H9 (cell line): ENCODE data around the gene FARSA. TPM values are rescaled to one million over a fixed set of nuclear protein-coding genes. Genes with fewer than 3 reads are reported as not detected.
A peak's percentile ranks its signal among the peaks of the same experiment; 100 is the strongest.

ENCODE experiments used
- DNase-seq: peaks from one replicate; pipeline ENCODE4 v3.0.0-alpha.2; 2017
- H2AFZ ChIP-seq: one replicate; pipeline ENCODE4 v1.6.1; 2013; ENCODE audit warnings: mild to moderate bottlenecking, low read length, control low read depth, moderate library complexity
- H2AK5ac ChIP-seq: 2 replicates; pipeline ENCODE4 v1.6.1; 2013; ENCODE audit warnings: low read length, control low read depth, mixed read lengths; ENCODE audit not compliant: insufficient read length
- H2BK120ac ChIP-seq: one replicate; pipeline ENCODE4 v1.6.1; 2013; ENCODE audit warnings: low read depth, mild to moderate bottlenecking, low read length, control low read depth, inconsistent platforms; ENCODE audit not compliant: poor library complexity, severe bottlenecking
- H2BK12ac ChIP-seq: 2 replicates; pipeline ENCODE4 v1.6.1; 2013; ENCODE audit warnings: low read length, control low read depth, mixed read lengths, low read depth; ENCODE audit not compliant: insufficient read length
- H2BK15ac ChIP-seq: 2 replicates; pipeline ENCODE4 v1.6.1; 2013; ENCODE audit warnings: low read depth, low read length, control low read depth
- H2BK20ac ChIP-seq: one replicate; pipeline ENCODE4 v1.6.1; 2013; ENCODE audit warnings: low read depth, mild to moderate bottlenecking, low read length, control low read depth, inconsistent platforms; ENCODE audit not compliant: poor library complexity, severe bottlenecking
- H2BK5ac ChIP-seq: 2 replicates; pipeline ENCODE4 v1.6.1; 2013; ENCODE audit warnings: low read length, control low read depth, mixed read lengths; ENCODE audit not compliant: insufficient read length
- H3K14ac ChIP-seq: 2 replicates; pipeline ENCODE4 v1.6.1; 2013; ENCODE audit warnings: low read length, control low read depth; ENCODE audit not compliant: insufficient read depth
- H3K18ac ChIP-seq: 2 replicates; pipeline ENCODE4 v1.6.1; 2013; ENCODE audit warnings: low read depth, mild to moderate bottlenecking, mixed read lengths, low read length, control low read depth; ENCODE audit not compliant: insufficient read length
- H3K23ac ChIP-seq: 2 replicates; pipeline ENCODE4 v1.6.1; 2013; ENCODE audit warnings: low read length, control low read depth, mixed read lengths, low read depth; ENCODE audit not compliant: insufficient read length
- H3K23me2 ChIP-seq: 2 replicates; pipeline ENCODE4 v1.6.1; 2013; ENCODE audit warnings: low read depth, mild to moderate bottlenecking, mixed read lengths, low read length, control low read depth; ENCODE audit not compliant: insufficient read length, poor library complexity, severe bottlenecking
- H3K27ac ChIP-seq: 2 replicates; pipeline ENCODE4 v1.5.1; 2013; ENCODE audit warnings: low read length, control low read depth, mixed read lengths, low read depth; ENCODE audit not compliant: insufficient read length
- H3K27me3 ChIP-seq: 2 replicates; pipeline ENCODE4 v1.6.1; 2013; ENCODE audit warnings: low read length, control low read depth, inconsistent platforms; ENCODE audit not compliant: insufficient read depth
- H3K4ac ChIP-seq: 2 replicates; pipeline ENCODE4 v1.6.1; 2013; ENCODE audit warnings: low read depth, mild to moderate bottlenecking, control low read depth, inconsistent platforms, low read length, moderate library complexity
- H3K4me1 ChIP-seq: 2 replicates; pipeline ENCODE4 v1.6.1; 2013; ENCODE audit warnings: low read length, control low read depth, inconsistent platforms; ENCODE audit not compliant: insufficient read depth
- H3K4me2 ChIP-seq: 2 replicates; pipeline ENCODE4 v1.6.1; 2013; ENCODE audit warnings: low read length, control low read depth, mixed read lengths; ENCODE audit not compliant: insufficient read length, insufficient read depth
- H3K56ac ChIP-seq: 2 replicates; pipeline ENCODE4 v1.6.1; 2013; ENCODE audit warnings: low read depth, mild to moderate bottlenecking, mixed read lengths, low read length, control low read depth; ENCODE audit not compliant: insufficient read length
- H3K79me1 ChIP-seq: 2 replicates; pipeline ENCODE4 v1.6.1; 2013; ENCODE audit warnings: low read depth, mild to moderate bottlenecking, moderate library complexity, low read length, control low read depth, inconsistent platforms; ENCODE audit not compliant: insufficient read depth, poor library complexity, severe bottlenecking
- H3K79me2 ChIP-seq: 2 replicates; pipeline ENCODE4 v1.6.1; 2013; ENCODE audit warnings: low read length, control low read depth, inconsistent platforms; ENCODE audit not compliant: insufficient read depth
- H3K9ac ChIP-seq: 2 replicates; pipeline ENCODE4 v1.6.1; 2013; ENCODE audit warnings: low read length, control low read depth, mixed read lengths; ENCODE audit not compliant: insufficient read length; ENCODE audit errors: extremely low read depth
- H3K9me3 ChIP-seq: one replicate; pipeline ENCODE4 v1.6.1; 2013; ENCODE audit warnings: low read depth, low read length, inconsistent platforms; ENCODE audit not compliant: control insufficient read depth
- H3T11ph ChIP-seq: one replicate; pipeline ENCODE4 v1.6.1; 2013; ENCODE audit warnings: mild to moderate bottlenecking, low read length, control low read depth, inconsistent platforms
- H4K20me1 ChIP-seq: one replicate; pipeline ENCODE4 v1.6.1; 2013; ENCODE audit not compliant: control insufficient read depth, insufficient read length, insufficient read depth
- H4K5ac ChIP-seq: 2 replicates; pipeline ENCODE4 v1.6.1; 2013; ENCODE audit warnings: low read depth, mild to moderate bottlenecking, mixed read lengths, low read length, control low read depth; ENCODE audit not compliant: insufficient read length
- H4K8ac ChIP-seq: replicated peaks from 2 replicates; pipeline ENCODE4 v1.6.1; 2013; ENCODE audit warnings: low read length, control low read depth, mixed read lengths, low read depth; ENCODE audit not compliant: insufficient read length
- H4K91ac ChIP-seq: 2 replicates; pipeline ENCODE4 v1.6.1; 2013; ENCODE audit warnings: low read depth, mild to moderate bottlenecking, moderate library complexity, mixed read lengths, low read length, control low read depth; ENCODE audit not compliant: insufficient read length
- H3K27ac Mint-ChIP-seq, 3 experiments: 2 replicates in 2 of 3; 3 replicates in 1 of 3; pipeline ENCODE4 v1.8.0; 2020 to 2021; ENCODE audit warnings: mixed read lengths in 3 of 3, mild to moderate bottlenecking in 1 of 3, moderate library complexity in 1 of 3
- H3K27me3 Mint-ChIP-seq: 2 replicates; pipeline ENCODE4 v1.8.0; 2021; ENCODE audit warnings: low read depth, mild to moderate bottlenecking, moderate library complexity, mixed read lengths
- H3K36me3 Mint-ChIP-seq, 3 experiments: 2 replicates in 2 of 3; 3 replicates in 1 of 3; pipeline ENCODE4 v1.8.0; 2020 to 2021; ENCODE audit warnings: low read depth in 3 of 3, mixed read lengths in 3 of 3; ENCODE audit not compliant: insufficient read depth in 1 of 3
- H3K4me1 Mint-ChIP-seq, 2 experiments: 2 replicates each; pipeline ENCODE4 v1.8.0; 2020; ENCODE audit warnings: mixed read lengths in 2 of 2
- H3K4me3 Mint-ChIP-seq, 2 experiments: 2 replicates in 1 of 2; 3 replicates in 1 of 2; pipeline ENCODE4 v1.8.0; 2020 to 2021; ENCODE audit warnings: mild to moderate bottlenecking in 2 of 2, mixed read lengths in 2 of 2, moderate library complexity in 1 of 2
- H3K9me3 Mint-ChIP-seq, 2 experiments: 2 replicates in 1 of 2; 3 replicates in 1 of 2; pipeline ENCODE4 v1.8.0; 2020; ENCODE audit warnings: mild to moderate bottlenecking in 2 of 2, mixed read lengths in 2 of 2, moderate library complexity in 1 of 2
- CTCF ChIP-seq: fragments of 200-600 bp; sonication (generic); conservative IDR thresholded peaks from 3 replicates; pipeline ENCODE4 v1.8.0; 2021; ENCODE audit warnings: antibody characterized with exemption, mild to moderate bottlenecking
- WGBS: extraction: QIAGEN DNeasy Blood & Tissue Kit; methylation state at CpG from one replicate; pipeline ENCODE4 v1.1.7; 2013; ENCODE audit warnings: missing lambda C conversion rate, low lambda C conversion rate, mixed read lengths; ENCODE audit not compliant: insufficient read length; ENCODE audit errors: extremely low coverage; 5-methylcytosine and 5-hydroxymethylcytosine counted together
- total RNA-seq: library from RNA; stranded (reverse); gene quantifications from 2 replicates; pipeline ENCODE4 v1.2.1, GENCODE V29; 2021

The FARSA gene
- total RNA-seq, 1 experiment from 2014 or later: 110 TPM

GRCh38 chr19:12912571-12912970 lies 20.9 kb downstream of the FARSA start:
- no peak overlapping the region for H2BK12ac ChIP-seq
- no peak for TF ChIP-seq CTCF
- no peak overlapping the region for H2BK5ac ChIP-seq
- H2AK5ac ChIP-seq: no peak overlapping the region
- H3K23ac ChIP-seq: no peak overlapping the region
- H3K4me3 Mint-ChIP-seq: peak overlapping the region in 1 of 2 experiments; percentile 69; a peak in 2 of 5 replicates
- peaks cover 9% of the 10 kb centered on the region for H3K27me3 Mint-ChIP-seq
- H4K20me1 ChIP-seq: no peaks in the 10 kb centered on the region
- H3K27ac ChIP-seq: no peak overlapping the region
- H4K91ac ChIP-seq: no peak overlapping the region
- H3K79me1 ChIP-seq: no peaks in the 10 kb centered on the region
- no peak overlapping the region for H3K18ac ChIP-seq
- H3K9me3 Mint-ChIP-seq: no peaks in the 10 kb centered on the region
- H3K4me1 Mint-ChIP-seq: peaks cover 20 to 25% of the 10 kb centered on the region in 2 experiments
- no peak overlapping the region for H2AFZ ChIP-seq
- no peak overlapping the region for H3K14ac ChIP-seq
- H3K23me2 ChIP-seq: no peaks in the 10 kb centered on the region
- peaks cover 4% of the 10 kb centered on the region; the same call in 1 of the 2 replicates for H3K4me1 ChIP-seq
- H3K56ac ChIP-seq: no peak overlapping the region
- H3T11ph ChIP-seq: no peak overlapping the region
- H2BK20ac ChIP-seq: no peak overlapping the region
- peak overlapping the region in 2 of 3 experiments; percentile 96 to 99; a peak in 6 of 7 replicates for H3K27ac Mint-ChIP-seq
- DNase-seq: no peak
- H3K4me2 ChIP-seq: no peak overlapping the region
- WGBS: no CpG with 5 or more reads among the region's 4 CpGs
- no peaks in the 10 kb centered on the region for H3K27me3 ChIP-seq
- no peak overlapping the region for H4K8ac ChIP-seq
- H2BK120ac ChIP-seq: no peak overlapping the region
- H2BK15ac ChIP-seq: no peak overlapping the region
- H3K36me3 Mint-ChIP-seq: no peaks in the 10 kb centered on the region
- no peaks in the 10 kb centered on the region for H3K79me2 ChIP-seq
- no peaks in the 10 kb centered on the region for H3K9me3 ChIP-seq
- H4K5ac ChIP-seq: no peak overlapping the region
- no peak overlapping the region for H3K4ac ChIP-seq
- no peak overlapping the region for H3K9ac ChIP-seq
